SU-DHL-6 (cell line): ENCODE results near the gene NOG.

ENCODE experiments used
- CTCF ChIP-seq: fragments of 200-600 bp; sonication (generic); IDR thresholded peaks from one replicate; pipeline ENCODE4 v1.5.1; 2017; ENCODE audit warnings: antibody characterized with exemption, mild to moderate bottlenecking, low read length, moderate library complexity; ENCODE audit not compliant: insufficient read depth, poor library complexity, severe bottlenecking
- EZH2phosphoT487 ChIP-seq: fragments of 200-600 bp; sonication (generic), shearing (Covaris generic); conservative IDR thresholded peaks from 2 replicates; pipeline ENCODE4 v1.6.1; 2018; ENCODE audit warnings: mild to moderate bottlenecking, antibody characterized with exemption, low read length, moderate library complexity, mixed read lengths

- TF ChIP-seq CTCF = no peak
- TF ChIP-seq EZH2phosphoT487 = no peak
Measured at GRCh38 chr17:56593086-56593645, 333 bp upstream of the NOG start.
